SK-N-SH treated with all-trans-retinoic acid at 6 μM for 48 hours (cell line): ENCODE results near the gene OSBPL3.

ENCODE experiments used
- ATAC-seq: fragments of 200-7000 bp; cut with Tn5 transposase; 3 replicates; pipeline ENCODE4 v1.9.1; 2020; ENCODE audit warnings: mild to moderate bottlenecking, moderate library complexity
- ARNTL ChIP-seq: fragments of 450-650 bp; formaldehyde crosslinking; IDR thresholded peaks from 2 replicates; pipeline ENCODE4 v1.5.0; 2020; ENCODE audit warnings: low read depth, mild to moderate bottlenecking, moderate library complexity, borderline replicate concordance
- CREB5 ChIP-seq: fragments of 250-450 bp; sonication (Bioruptor Pico); IDR thresholded peaks from 2 replicates; pipeline ENCODE4 v1.5.1; 2020; ENCODE audit warnings: low read depth, mild to moderate bottlenecking, moderate library complexity
- CSDC2 ChIP-seq: fragments of 250-450 bp; sonication (Bioruptor Pico); IDR thresholded peaks from 2 replicates; pipeline ENCODE4 v1.5.0; 2020; ENCODE audit warnings: mild to moderate bottlenecking, moderate library complexity
- ESRRG ChIP-seq: fragments of 250-450 bp; sonication (Bioruptor Pico); IDR thresholded peaks from 2 replicates; pipeline ENCODE4 v1.6.1; 2021; ENCODE audit warnings: mild to moderate bottlenecking
- ISL1 ChIP-seq: fragments of 250-450 bp; sonication (Bioruptor Pico); IDR thresholded peaks from 2 replicates; pipeline ENCODE4 v2.1.2; 2022; ENCODE audit warnings: mild to moderate bottlenecking, moderate library complexity
- POU6F1 ChIP-seq: fragments of 250-450 bp; sonication (Bioruptor Pico); IDR thresholded peaks from 2 replicates; pipeline ENCODE4 v1.8.0; 2021; ENCODE audit warnings: low read depth, mild to moderate bottlenecking, moderate library complexity, borderline replicate concordance
- RARB ChIP-seq: fragments of 250-450 bp; sonication (Bioruptor Pico); IDR thresholded peaks from 2 replicates; pipeline ENCODE4 v1.8.0; 2021; ENCODE audit warnings: mild to moderate bottlenecking, moderate library complexity
- TCF4 ChIP-seq: fragments of 250-450 bp; sonication (Bioruptor Pico); IDR thresholded peaks from 2 replicates; pipeline ENCODE4 v1.8.0; 2021; ENCODE audit warnings: mild to moderate bottlenecking, moderate library complexity, borderline replicate concordance
- ZC3H10 ChIP-seq: fragments of 250-450 bp; sonication (Bioruptor Pico); IDR thresholded peaks from 2 replicates; pipeline ENCODE4 v1.5.1; 2021; ENCODE audit warnings: mild to moderate bottlenecking, moderate library complexity
- ZFP3 ChIP-seq: fragments of 250-450 bp; sonication (Bioruptor Pico); IDR thresholded peaks from 2 replicates; pipeline ENCODE4 v1.5.0; 2020; ENCODE audit warnings: mild to moderate bottlenecking, moderate library complexity
- ZFP30 ChIP-seq: fragments of 450-650 bp; formaldehyde crosslinking; IDR thresholded peaks from 2 replicates; pipeline ENCODE4 v1.5.0; 2022; ENCODE audit warnings: mild to moderate bottlenecking, moderate library complexity
- ZNF565 ChIP-seq: fragments of 450-650 bp; formaldehyde crosslinking; conservative IDR thresholded peaks from 2 replicates; pipeline ENCODE4 v1.5.0; 2020; ENCODE audit warnings: low read depth, mild to moderate bottlenecking, moderate library complexity
- ZNF70 ChIP-seq: fragments of 450-650 bp; formaldehyde crosslinking; IDR thresholded peaks from 2 replicates; pipeline ENCODE4 v1.5.0; 2020; ENCODE audit warnings: mild to moderate bottlenecking, moderate library complexity
- TF ChIP-seq, protein P1 (sequence below): fragments of 250-450 bp; sonication (Bioruptor Pico); IDR thresholded peaks from 2 replicates; pipeline ENCODE4 v1.5.1; 2021; ENCODE audit warnings: mild to moderate bottlenecking, moderate library complexity
- TF ChIP-seq, protein P2 (sequence below): fragments of 250-450 bp; sonication (Bioruptor Pico); IDR thresholded peaks from 2 replicates; pipeline ENCODE4 v1.8.0; 2020; ENCODE audit warnings: mild to moderate bottlenecking, moderate library complexity, borderline replicate concordance
- TF ChIP-seq, protein P3 (sequence below): fragments of 250-450 bp; sonication (Bioruptor Pico); IDR thresholded peaks from 2 replicates; pipeline ENCODE4 v1.5.0; 2020; ENCODE audit warnings: mild to moderate bottlenecking, moderate library complexity

The OSBPL3 gene

GRCh38 chr7:24945899-24946298, 34.1 kb downstream of the OSBPL3 start (continued):
- TF ChIP-seq, protein P1, sequence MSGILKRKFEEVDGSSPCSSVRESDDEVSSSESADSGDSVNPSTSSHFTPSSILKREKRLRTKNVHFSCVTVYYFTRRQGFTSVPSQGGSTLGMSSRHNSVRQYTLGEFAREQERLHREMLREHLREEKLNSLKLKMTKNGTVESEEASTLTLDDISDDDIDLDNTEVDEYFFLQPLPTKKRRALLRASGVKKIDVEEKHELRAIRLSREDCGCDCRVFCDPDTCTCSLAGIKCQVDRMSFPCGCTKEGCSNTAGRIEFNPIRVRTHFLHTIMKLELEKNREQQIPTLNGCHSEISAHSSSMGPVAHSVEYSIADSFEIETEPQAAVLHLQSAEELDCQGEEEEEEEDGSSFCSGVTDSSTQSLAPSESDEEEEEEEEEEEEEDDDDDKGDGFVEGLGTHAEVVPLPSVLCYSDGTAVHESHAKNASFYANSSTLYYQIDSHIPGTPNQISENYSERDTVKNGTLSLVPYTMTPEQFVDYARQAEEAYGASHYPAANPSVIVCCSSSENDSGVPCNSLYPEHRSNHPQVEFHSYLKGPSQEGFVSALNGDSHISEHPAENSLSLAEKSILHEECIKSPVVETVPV: no peak
- no peak for TF ChIP-seq ZFP3 (CRISPR knock-in tag)

DNA sequence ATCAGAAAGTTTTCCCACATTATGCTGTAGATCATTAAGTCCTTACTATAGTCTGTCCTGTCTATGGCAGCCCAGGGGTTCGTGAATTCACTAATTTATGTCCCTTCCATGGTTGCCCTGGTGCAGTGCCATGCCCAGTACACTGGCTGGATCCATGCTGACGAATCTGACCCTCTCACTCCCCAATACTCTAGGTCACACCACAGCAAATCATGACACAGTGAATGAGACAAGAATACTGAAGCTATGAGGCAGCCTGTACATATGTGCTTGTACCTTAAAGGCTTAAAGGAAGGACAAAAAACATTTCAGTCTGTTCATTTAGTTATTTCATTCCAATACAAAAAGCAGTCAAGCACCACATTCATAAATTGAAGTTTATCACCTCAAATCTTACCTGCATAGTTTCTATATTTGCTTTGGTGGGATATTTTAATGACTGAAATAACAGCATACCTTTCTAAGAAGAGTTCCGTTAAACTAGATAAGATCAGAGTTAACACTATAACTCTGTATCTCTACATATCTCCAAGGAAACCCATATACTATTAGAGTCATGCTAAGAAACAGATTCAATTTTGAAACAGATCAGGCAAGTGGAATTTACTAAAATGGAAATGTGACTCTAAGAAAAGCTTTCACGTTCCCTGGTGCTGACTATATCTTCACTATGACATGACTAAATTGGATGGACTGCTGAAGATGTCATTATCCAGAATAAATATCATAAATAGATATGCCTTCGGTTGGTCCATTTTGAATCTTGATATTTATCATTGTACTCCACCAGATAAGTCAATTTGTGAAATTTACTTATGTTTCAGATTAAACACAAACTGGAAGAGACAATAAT, 36.7 kb downstream of the OSBPL3 start:
- ATAC-seq: peak; percentile 91
- peak; percentile 91 for TF ChIP-seq ISL1 (CRISPR knock-in tag)
- peak; percentile 75 for TF ChIP-seq ZFP30
- no peak for TF ChIP-seq ZNF70
- TF ChIP-seq, all 23 proteins: peak for 2

- ATAC-seq: no peak
Observed at GRCh38 chr7:24942226-24942625, 37.8 kb downstream of the OSBPL3 start.

DNA sequence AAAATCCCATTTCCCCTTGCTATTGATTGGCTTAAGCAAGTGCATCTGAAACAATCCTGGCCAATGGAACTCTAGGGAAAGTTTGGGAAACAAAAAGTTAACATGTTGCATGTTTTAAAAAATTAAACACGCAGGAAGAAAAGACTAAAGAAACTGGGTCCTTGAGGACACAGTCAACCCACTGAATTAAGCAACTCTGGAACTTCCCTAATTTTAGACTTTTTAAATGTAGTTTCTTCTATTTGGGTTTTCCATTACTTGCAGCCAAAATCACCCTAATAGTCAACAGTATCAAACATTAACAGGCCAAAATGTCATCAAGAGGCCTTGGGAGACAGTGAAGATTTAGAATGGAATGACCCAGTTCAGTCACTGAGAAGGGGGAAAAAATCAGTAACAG, 40.6 kb downstream of the OSBPL3 start:
- TF ChIP-seq TCF4 (no peak), ARNTL (CRISPR knock-in tag) (no peak), ZC3H10 (no peak), ZFP3 (CRISPR knock-in tag) (no peak), ZNF565 (CRISPR knock-in tag) (no peak), ESRRG (CRISPR knock-in tag) (no peak), CREB5 (no peak), RARB (CRISPR knock-in tag) (no peak)
- TF ChIP-seq, protein P2, sequence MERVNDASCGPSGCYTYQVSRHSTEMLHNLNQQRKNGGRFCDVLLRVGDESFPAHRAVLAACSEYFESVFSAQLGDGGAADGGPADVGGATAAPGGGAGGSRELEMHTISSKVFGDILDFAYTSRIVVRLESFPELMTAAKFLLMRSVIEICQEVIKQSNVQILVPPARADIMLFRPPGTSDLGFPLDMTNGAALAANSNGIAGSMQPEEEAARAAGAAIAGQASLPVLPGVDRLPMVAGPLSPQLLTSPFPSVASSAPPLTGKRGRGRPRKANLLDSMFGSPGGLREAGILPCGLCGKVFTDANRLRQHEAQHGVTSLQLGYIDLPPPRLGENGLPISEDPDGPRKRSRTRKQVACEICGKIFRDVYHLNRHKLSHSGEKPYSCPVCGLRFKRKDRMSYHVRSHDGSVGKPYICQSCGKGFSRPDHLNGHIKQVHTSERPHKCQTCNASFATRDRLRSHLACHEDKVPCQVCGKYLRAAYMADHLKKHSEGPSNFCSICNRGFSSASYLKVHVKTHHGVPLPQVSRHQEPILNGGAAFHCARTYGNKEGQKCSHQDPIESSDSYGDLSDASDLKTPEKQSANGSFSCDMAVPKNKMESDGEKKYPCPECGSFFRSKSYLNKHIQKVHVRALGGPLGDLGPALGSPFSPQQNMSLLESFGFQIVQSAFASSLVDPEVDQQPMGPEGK (CRISPR knock-in tag): no peak
- TF ChIP-seq, protein P1: no peak
- ATAC-seq: no peak

More at GRCh38 chr7:24942226-24942625, 37.8 kb downstream of the OSBPL3 start:
- no peak for TF ChIP-seq ZFP30
- no peak for TF ChIP-seq CSDC2 (CRISPR knock-in tag)
- no peak for TF ChIP-seq ZNF70
- TF ChIP-seq ISL1 (CRISPR knock-in tag): no peak
- TF ChIP-seq POU6F1 (CRISPR knock-in tag): no peak
- no peak for TF ChIP-seq ESRRG (CRISPR knock-in tag)
- TF ChIP-seq, protein P3, sequence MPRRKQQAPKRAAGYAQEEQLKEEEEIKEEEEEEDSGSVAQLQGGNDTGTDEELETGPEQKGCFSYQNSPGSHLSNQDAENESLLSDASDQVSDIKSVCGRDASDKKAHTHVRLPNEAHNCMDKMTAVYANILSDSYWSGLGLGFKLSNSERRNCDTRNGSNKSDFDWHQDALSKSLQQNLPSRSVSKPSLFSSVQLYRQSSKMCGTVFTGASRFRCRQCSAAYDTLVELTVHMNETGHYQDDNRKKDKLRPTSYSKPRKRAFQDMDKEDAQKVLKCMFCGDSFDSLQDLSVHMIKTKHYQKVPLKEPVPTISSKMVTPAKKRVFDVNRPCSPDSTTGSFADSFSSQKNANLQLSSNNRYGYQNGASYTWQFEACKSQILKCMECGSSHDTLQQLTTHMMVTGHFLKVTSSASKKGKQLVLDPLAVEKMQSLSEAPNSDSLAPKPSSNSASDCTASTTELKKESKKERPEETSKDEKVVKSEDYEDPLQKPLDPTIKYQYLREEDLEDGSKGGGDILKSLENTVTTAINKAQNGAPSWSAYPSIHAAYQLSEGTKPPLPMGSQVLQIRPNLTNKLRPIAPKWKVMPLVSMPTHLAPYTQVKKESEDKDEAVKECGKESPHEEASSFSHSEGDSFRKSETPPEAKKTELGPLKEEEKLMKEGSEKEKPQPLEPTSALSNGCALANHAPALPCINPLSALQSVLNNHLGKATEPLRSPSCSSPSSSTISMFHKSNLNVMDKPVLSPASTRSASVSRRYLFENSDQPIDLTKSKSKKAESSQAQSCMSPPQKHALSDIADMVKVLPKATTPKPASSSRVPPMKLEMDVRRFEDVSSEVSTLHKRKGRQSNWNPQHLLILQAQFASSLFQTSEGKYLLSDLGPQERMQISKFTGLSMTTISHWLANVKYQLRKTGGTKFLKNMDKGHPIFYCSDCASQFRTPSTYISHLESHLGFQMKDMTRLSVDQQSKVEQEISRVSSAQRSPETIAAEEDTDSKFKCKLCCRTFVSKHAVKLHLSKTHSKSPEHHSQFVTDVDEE (CRISPR knock-in tag): no peak
